ENCODE data around the gene DDX54.

Gene DDX54

DNA sequence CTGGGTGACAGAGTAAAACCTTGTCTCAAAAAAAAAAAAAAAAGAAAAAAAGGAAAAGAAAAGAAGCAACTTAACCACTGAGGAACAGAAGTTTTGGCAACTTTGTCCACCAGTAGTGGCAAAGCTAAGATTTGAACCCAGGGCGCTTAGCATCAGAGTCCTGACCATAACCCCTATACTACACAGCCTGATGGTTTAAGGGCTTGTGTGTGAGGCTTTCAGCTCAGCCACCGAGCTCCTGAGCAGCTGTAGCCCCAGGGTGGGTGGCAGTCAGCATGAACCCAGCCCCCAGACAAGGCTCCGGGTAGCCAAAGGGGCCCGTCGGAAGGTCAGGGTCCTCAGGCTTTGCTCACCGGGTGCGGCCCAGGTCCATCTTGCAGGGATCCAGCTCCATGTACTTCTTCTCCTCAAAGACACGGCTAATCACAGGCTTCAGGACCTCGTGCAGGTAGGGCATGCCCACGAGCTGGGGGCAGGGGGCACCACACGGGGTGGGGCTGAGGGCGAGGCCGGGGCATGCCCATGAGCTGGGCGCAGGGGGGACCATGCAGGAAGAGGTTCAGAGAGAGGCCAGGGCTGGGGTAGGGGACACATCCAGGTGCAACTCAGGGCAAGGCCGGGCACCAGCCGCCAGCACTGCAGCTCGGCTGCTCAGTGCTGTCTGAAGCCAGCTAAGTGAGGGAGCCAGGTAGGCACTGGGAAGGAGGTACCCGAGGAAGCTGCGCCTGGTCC, 70.7 kb downstream of the DDX54 start:
- no peak overlapping the region for H3K4me3 ChIP-seq (replicated peaks; ENCODE audit: insufficient read depth, low read length)
- H3K27me3 ChIP-seq (ENCODE audit: insufficient read depth, poor library complexity, severe bottlenecking): no peaks in the 10 kb centered on the region
- no peak for DNase-seq (ENCODE audit: low read depth in 1 of 2, low spot score in 1 of 2)
- no peak for TF ChIP-seq GABPA (IDR thresholded peaks at IDR 0.05; ENCODE audit: low read depth)
- H3K27ac ChIP-seq (replicated peaks): no peak overlapping the region

GRCh38 chr12:113113397-113113796, 71.9 kb downstream of the DDX54 start:
- no peak for TF ChIP-seq SPI1 (IDR thresholded peaks at IDR 0.05; ENCODE audit: borderline replicate concordance, low read depth)
- Histone ChIP-seq H3K4me3 (replicated peaks; ENCODE audit: insufficient read depth, low read length) (no peak overlapping the region), H3K27me3 (ENCODE audit: insufficient read depth, poor library complexity, severe bottlenecking) (no peaks in the 10 kb centered on the region), H3K27ac (replicated peaks) (no peak overlapping the region)
- no peak for DNase-seq (ENCODE audit: low read depth in 1 of 2, low spot score in 1 of 2)

GRCh38 chr12:113112043-113112899, 73.0 kb downstream of the DDX54 start:
- no peak overlapping the region for H3K27ac ChIP-seq (replicated peaks)
- no peaks in the 10 kb centered on the region for H3K27me3 ChIP-seq (ENCODE audit: insufficient read depth, poor library complexity, severe bottlenecking)
- TF ChIP-seq, protein P1, sequence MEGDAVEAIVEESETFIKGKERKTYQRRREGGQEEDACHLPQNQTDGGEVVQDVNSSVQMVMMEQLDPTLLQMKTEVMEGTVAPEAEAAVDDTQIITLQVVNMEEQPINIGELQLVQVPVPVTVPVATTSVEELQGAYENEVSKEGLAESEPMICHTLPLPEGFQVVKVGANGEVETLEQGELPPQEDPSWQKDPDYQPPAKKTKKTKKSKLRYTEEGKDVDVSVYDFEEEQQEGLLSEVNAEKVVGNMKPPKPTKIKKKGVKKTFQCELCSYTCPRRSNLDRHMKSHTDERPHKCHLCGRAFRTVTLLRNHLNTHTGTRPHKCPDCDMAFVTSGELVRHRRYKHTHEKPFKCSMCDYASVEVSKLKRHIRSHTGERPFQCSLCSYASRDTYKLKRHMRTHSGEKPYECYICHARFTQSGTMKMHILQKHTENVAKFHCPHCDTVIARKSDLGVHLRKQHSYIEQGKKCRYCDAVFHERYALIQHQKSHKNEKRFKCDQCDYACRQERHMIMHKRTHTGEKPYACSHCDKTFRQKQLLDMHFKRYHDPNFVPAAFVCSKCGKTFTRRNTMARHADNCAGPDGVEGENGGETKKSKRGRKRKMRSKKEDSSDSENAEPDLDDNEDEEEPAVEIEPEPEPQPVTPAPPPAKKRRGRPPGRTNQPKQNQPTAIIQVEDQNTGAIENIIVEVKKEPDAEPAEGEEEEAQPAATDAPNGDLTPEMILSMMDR (IDR thresholded peaks at IDR 0.05; ENCODE audit: insufficient read depth, low read length): no peak
- TF ChIP-seq POLR2AphosphoS5 (IDR thresholded peaks at IDR 0.05; ENCODE audit: low read depth) (no peak), SPI1 (IDR thresholded peaks at IDR 0.05; ENCODE audit: borderline replicate concordance, low read depth) (no peak), GABPA (IDR thresholded peaks at IDR 0.05; ENCODE audit: low read depth) (no peak)
- TF ChIP-seq, protein P2, sequence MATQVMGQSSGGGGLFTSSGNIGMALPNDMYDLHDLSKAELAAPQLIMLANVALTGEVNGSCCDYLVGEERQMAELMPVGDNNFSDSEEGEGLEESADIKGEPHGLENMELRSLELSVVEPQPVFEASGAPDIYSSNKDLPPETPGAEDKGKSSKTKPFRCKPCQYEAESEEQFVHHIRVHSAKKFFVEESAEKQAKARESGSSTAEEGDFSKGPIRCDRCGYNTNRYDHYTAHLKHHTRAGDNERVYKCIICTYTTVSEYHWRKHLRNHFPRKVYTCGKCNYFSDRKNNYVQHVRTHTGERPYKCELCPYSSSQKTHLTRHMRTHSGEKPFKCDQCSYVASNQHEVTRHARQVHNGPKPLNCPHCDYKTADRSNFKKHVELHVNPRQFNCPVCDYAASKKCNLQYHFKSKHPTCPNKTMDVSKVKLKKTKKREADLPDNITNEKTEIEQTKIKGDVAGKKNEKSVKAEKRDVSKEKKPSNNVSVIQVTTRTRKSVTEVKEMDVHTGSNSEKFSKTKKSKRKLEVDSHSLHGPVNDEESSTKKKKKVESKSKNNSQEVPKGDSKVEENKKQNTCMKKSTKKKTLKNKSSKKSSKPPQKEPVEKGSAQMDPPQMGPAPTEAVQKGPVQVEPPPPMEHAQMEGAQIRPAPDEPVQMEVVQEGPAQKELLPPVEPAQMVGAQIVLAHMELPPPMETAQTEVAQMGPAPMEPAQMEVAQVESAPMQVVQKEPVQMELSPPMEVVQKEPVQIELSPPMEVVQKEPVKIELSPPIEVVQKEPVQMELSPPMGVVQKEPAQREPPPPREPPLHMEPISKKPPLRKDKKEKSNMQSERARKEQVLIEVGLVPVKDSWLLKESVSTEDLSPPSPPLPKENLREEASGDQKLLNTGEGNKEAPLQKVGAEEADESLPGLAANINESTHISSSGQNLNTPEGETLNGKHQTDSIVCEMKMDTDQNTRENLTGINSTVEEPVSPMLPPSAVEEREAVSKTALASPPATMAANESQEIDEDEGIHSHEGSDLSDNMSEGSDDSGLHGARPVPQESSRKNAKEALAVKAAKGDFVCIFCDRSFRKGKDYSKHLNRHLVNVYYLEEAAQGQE (IDR thresholded peaks at IDR 0.05; ENCODE audit: insufficient replicate concordance, low read depth): no peak
- no peak overlapping the region for H3K4me3 ChIP-seq (replicated peaks; ENCODE audit: insufficient read depth, low read length)
- no peak for DNase-seq (ENCODE audit: low read depth in 1 of 2, low spot score in 1 of 2)

DNA sequence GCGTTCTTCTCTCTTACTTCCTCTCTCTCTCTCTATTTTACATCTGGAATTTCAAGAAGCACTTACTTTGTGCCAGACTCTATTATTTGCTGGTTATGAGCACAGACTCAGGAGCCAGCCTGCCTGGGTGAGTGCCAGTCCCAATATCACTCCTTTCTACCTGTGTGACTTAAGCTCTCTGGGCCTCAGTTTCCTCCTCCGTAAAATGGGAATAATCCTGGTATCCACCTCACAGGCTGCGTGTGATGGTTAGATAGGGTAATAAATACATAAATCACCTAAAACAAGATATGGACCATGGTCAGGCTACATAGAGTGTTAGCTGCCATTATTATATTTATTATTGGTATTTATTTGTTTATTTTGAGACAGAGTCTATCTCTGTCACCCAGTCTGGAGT, 74.0 kb downstream of the DDX54 start:
- no peaks in the 10 kb centered on the region for H3K27me3 ChIP-seq (ENCODE audit: insufficient read depth, poor library complexity, severe bottlenecking)
- H3K4me3 ChIP-seq (replicated peaks; ENCODE audit: insufficient read depth, low read length): no peak overlapping the region
- TF ChIP-seq POLR2AphosphoS5 (IDR thresholded peaks at IDR 0.05; ENCODE audit: low read depth): no peak
- TF ChIP-seq, protein P2 (IDR thresholded peaks at IDR 0.05; ENCODE audit: insufficient replicate concordance, low read depth): no peak
- TF ChIP-seq SPI1 (IDR thresholded peaks at IDR 0.05; ENCODE audit: borderline replicate concordance, low read depth): no peak
- no peak for TF ChIP-seq GABPA (IDR thresholded peaks at IDR 0.05; ENCODE audit: low read depth)
- TF ChIP-seq, protein P1 (IDR thresholded peaks at IDR 0.05; ENCODE audit: insufficient read depth, low read length): no peak
- no peak for DNase-seq (ENCODE audit: low read depth in 1 of 2, low spot score in 1 of 2)
- no peak overlapping the region for H3K27ac ChIP-seq (replicated peaks)

Data from HL-60 (cell line).